Adrenal gland (tissue), 12 donors: ENCODE measurements around the gene FST. TPM values are rescaled to one million over a fixed set of nuclear protein-coding genes. Genes with fewer than 3 reads are reported as not detected.

Experiments
- DNase-seq, 7 donors: peaks; one replicate each; pipeline ENCODE4 v3.0.0-alpha.2; 2019 to 2020
- H3K27ac ChIP-seq, 5 donors: fragments of 200-600 bp; sonication (generic) in 4 of 5; 1 replicate in 3 of 5; 2 replicates in 2 of 5; pipeline versions ENCODE4 v1.5.1 to v1.8.0; 2016 to 2020; ENCODE audit warnings: mild to moderate bottlenecking in 1 of 5
- H3K27me3 ChIP-seq: fragments of 200-600 bp; 2 replicates; pipeline ENCODE4 v1.8.0; 2021
- H3K36me3 ChIP-seq, 2 donors: fragments of 200-600 bp; replicated peaks in 1 of 2; 1 replicate in 1 of 2; 2 replicates in 1 of 2; pipeline versions ENCODE4 v1.5.1 to v1.8.0; 2018 to 2022
- H3K4me1 ChIP-seq, 2 donors: fragments of 200-600 bp; replicated peaks in 1 of 2; 1 replicate in 1 of 2; 2 replicates in 1 of 2; pipeline versions ENCODE4 v1.5.1 to v1.8.0; 2018 to 2021
- H3K4me3 ChIP-seq, 4 donors: fragments of 200-600 bp; sonication (generic) in 3 of 4; one replicate each; pipeline ENCODE4 v1.5.1; 2016 to 2018
- H3K9me3 ChIP-seq, 3 donors: fragments of 200-600 bp; sonication (generic) in 1 of 3; replicated peaks in 1 of 3; 1 replicate in 2 of 3; 2 replicates in 1 of 3; pipeline versions ENCODE4 v1.5.1 to v1.8.0; 2016 to 2021
- CTCF ChIP-seq, 6 experiments: fragments of 450-650 bp in 4 of 6; fragments of 200-600 bp in 2 of 6; sonication (generic) in 1 of 6; IDR thresholded peaks; 1 replicate in 5 of 6; 2 replicates in 1 of 6; pipeline versions ENCODE4 v1.5.1 to v1.8.0; 2016 to 2021; ENCODE audit warnings: antibody characterized with exemption in 6 of 6, mild to moderate bottlenecking in 2 of 6, moderate library complexity in 1 of 6
- POLR2A ChIP-seq, 2 donors: fragments of 450-650 bp; IDR thresholded peaks; one replicate each; pipeline ENCODE4 v1.6.1; 2017; ENCODE audit warnings: antibody characterized with exemption in 2 of 2, mild to moderate bottlenecking in 2 of 2, moderate library complexity in 1 of 2
- WGBS, 4 donors: extraction: QIAGEN DNeasy Blood & Tissue Kit in 2 of 4; methylation state at CpG; one replicate each; pipeline versions ENCODE4 v1.1.5 to v1.1.7; 2013 to 2017; 5-methylcytosine and 5-hydroxymethylcytosine counted together
- intact Hi-C, 2 donors: fragments of 100-400 bp; cut with DNase I; formaldehyde crosslinking; loops; one replicate each; pipeline versions ENCODE4 v1.14.1 to v1.15.0; 2022 to 2023
- polyA plus RNA-seq, 3 donors: library from polyadenylated mRNA; stranded (reverse); fragments of 200-250 nt in 2 of 3; fragments of 350-450 nt in 1 of 3; fragmentation: Illumina TruSeq in 1 of 3; extraction: RNeasy Lipid Tissue Mini Kit (QIAGEN cat#74804) in 1 of 3; gene quantifications; one replicate each; pipeline ENCODE4 v1.2.3, GENCODE V29; 2013 to 2014
- total RNA-seq, 9 donors: library from RNA; depleted of rRNA in 4 of 9; stranded (reverse); fragments of >200 nt in 4 of 9; fragments of 120-200 nt in 1 of 9; fragmentation: NEBNext Ultra II Directional in 1 of 9; extraction: Animal tissue kit (Norgen Biotek cat#: 25700) in 1 of 9; gene quantifications; one replicate each; pipeline versions ENCODE4 v1.1.0 to v1.2.4, GENCODE V29; 2013 to 2023
- donor health status: healthy with polysubstance abuse.
- donor health status: Bipolar disorder and iron deficiency.
- donor health status: DM: yes; HTN: yes; CAD: no.
- donor health status: DM: no; HTN: no; CAD: no.
- donor health status: DM: no; HTN: no; CAD: no.
- donor health status: DM: yes; HTN: yes; CAD: no.

The FST gene
- total and polyA plus RNA-seq, 12 donors: 1.5 to 14.2 (median 3.3) TPM

GRCh38 chr5:53487436-53487835, 7.0 kb downstream of the FST start:
- WGBS, 4 donors: 79 to 98% (median 90%) methylated on average over 1 of the region's 1 CpG
- H3K4me3 ChIP-seq: no peak overlapping the region
- H3K27ac ChIP-seq: no peak overlapping the region
- intact Hi-C loops: loop anchor here in 1 of 2 donors (10.0 kb wide), 1 partner anchor 727 kb away; no protein-coding TSS in a partner anchor
- no peak for TF ChIP-seq POLR2A (IDR thresholded peaks at IDR 0.05)
- no peak for TF ChIP-seq CTCF (IDR thresholded peaks at IDR 0.05)
- DNase-seq: no peak
- no peaks in the 10 kb centered on the region for H3K4me1 ChIP-seq
- H3K27me3 ChIP-seq: no peaks in the 10 kb centered on the region
- H3K9me3 ChIP-seq: no peaks in the 10 kb centered on the region
- no peaks in the 10 kb centered on the region for H3K36me3 ChIP-seq

GRCh38 chr5:53488195-53488722, 7.8 kb downstream of the FST start:
- Histone ChIP-seq H3K4me3 (no peak overlapping the region), H3K36me3 (no peaks in the 10 kb centered on the region), H3K9me3 (no peaks in the 10 kb centered on the region), H3K27ac (no peak overlapping the region), H3K4me1 (no peaks in the 10 kb centered on the region), H3K27me3 (no peaks in the 10 kb centered on the region)
- intact Hi-C loops: loop anchor here in 1 of 2 donors (10.0 kb wide), 1 partner anchor 727 kb away; no protein-coding TSS in a partner anchor
- WGBS, 4 donors: 61 to 66% (median 63%) methylated on average over 8 of the region's 8 CpGs
- no peak for DNase-seq
- TF ChIP-seq POLR2A (IDR thresholded peaks at IDR 0.05) (no peak), CTCF (IDR thresholded peaks at IDR 0.05) (no peak)

- no peaks in the 10 kb centered on the region for H3K9me3 ChIP-seq
- no peak for TF ChIP-seq CTCF (IDR thresholded peaks at IDR 0.05)
- no peak for TF ChIP-seq POLR2A (IDR thresholded peaks at IDR 0.05)
- H3K36me3 ChIP-seq: no peaks in the 10 kb centered on the region
- no peaks in the 10 kb centered on the region for H3K4me1 ChIP-seq
- no peak overlapping the region for H3K27ac ChIP-seq
- no peak for DNase-seq
- no peaks in the 10 kb centered on the region for H3K27me3 ChIP-seq
- intact Hi-C loops: no loop called here
- no peak overlapping the region for H3K4me3 ChIP-seq
These were observed 10.3 kb downstream of the FST start for GRCh38 chr5:53490747-53491146.

GRCh38 chr5:53501054-53501453, 20.6 kb downstream of the FST start:
- no peak for DNase-seq
- TF ChIP-seq CTCF (IDR thresholded peaks at IDR 0.05) (no peak), POLR2A (IDR thresholded peaks at IDR 0.05) (no peak)
- Histone ChIP-seq H3K36me3 (no peaks in the 10 kb centered on the region), H3K27me3 (peaks cover 10% of the 10 kb centered on the region), H3K27ac (no peak overlapping the region), H3K4me3 (no peak overlapping the region), H3K9me3 (no peaks in the 10 kb centered on the region), H3K4me1 (no peaks in the 10 kb centered on the region)
- intact Hi-C loops: no loop called here
- WGBS, 4 donors: 28 to 47% (median 31%) methylated on average over 2 of the region's 2 CpGs
